ENCODE measurements around the gene PLPPR1. TPM values are rescaled to one million over a fixed set of nuclear protein-coding genes. Genes with fewer than 3 reads are reported as not detected.

Gene PLPPR1
- total and polyA plus RNA-seq, 12 donors = 0.08 to 19.7 (median 0.20) TPM; not detected in 7

DNA sequence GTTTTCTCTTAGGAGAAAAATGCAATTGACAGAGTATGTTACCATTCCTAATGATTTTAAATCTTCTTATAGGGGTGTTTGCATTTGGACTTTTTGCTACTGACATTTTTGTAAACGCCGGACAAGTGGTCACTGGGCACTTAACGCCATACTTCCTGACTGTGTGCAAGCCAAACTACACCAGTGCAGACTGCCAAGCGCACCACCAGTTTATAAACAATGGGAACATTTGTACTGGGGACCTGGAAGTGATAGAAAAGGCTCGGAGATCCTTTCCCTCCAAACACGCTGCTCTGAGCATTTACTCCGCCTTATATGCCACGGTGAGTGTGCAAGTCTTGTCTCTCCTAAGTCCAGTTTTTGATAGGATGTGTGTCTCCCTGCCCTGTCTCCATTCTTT is 280.6 kb downstream of the PLPPR1 start:
- intact Hi-C loops (cut with DNase I) = no loop called here
- no peaks in the 10 kb centered on the region for H3K4me1 ChIP-seq (replicated peaks in 1 of 2)
- no peaks in the 10 kb centered on the region for H3K36me3 ChIP-seq (replicated peaks in 1 of 2)
- no peak overlapping the region for H3K4me3 ChIP-seq
- no peaks in the 10 kb centered on the region for H3K9me3 ChIP-seq (replicated peaks in 1 of 3)
- TF ChIP-seq CTCF (IDR thresholded peaks at IDR 0.05) (no peak), POLR2A (IDR thresholded peaks at IDR 0.05) (no peak)
- WGBS, 4 donors = 74 to 90% (median 78%) methylated on average over 8 of the region's 8 CpGs
- no peaks in the 10 kb centered on the region for H3K27me3 ChIP-seq
- H3K27ac ChIP-seq = no peak overlapping the region
- no peak for DNase-seq

GRCh38 chr9:101311191-101311590 is 282.7 kb downstream of the PLPPR1 start:
- Histone ChIP-seq H3K36me3 (replicated peaks in 1 of 2) (no peaks in the 10 kb centered on the region), H3K27me3 (no peaks in the 10 kb centered on the region), H3K4me3 (no peak overlapping the region), H3K4me1 (replicated peaks in 1 of 2) (no peaks in the 10 kb centered on the region), H3K9me3 (replicated peaks in 1 of 3) (no peaks in the 10 kb centered on the region), H3K27ac (no peak overlapping the region)
- TF ChIP-seq CTCF (IDR thresholded peaks at IDR 0.05) (no peak), POLR2A (IDR thresholded peaks at IDR 0.05) (no peak)
- intact Hi-C loops (cut with DNase I) = loop anchor here in 1 of 2 donors (5.0 kb wide), 3 partner anchors 189 to 709 kb away; no protein-coding TSS in a partner anchor
- DNase-seq = no peak
- WGBS, 4 donors = 18 to 27% (median 23%) methylated on average over 2 of the region's 2 CpGs

DNA sequence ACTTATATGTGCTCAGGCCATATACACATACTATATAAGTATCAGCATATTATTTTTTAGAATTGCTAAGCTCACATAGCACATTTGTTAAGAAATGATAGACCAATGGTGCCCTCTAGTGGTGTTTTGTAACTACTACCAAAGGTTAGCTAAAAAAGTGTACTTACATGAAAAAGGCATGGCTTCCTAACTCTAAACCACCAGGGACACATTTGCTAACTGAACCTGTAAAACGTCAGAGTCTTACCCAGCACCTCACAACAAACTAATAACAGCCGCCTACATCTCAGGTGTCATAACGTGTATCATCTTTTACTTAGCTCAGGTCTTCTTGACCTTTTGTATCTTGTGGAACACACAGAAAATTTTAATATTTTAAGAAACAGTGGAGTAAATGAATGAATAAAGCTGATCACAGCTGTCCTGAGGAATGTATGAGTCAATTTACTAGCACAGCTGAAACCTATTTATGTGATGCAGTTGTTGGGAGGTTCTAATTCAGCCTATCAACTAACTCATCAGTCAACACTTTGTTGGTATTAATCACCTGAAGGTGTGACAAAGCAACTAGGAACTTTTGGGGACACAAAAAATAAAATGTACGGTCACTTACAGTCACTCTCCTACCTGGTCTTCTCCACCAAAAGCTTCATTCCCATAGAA is 283.4 kb downstream of the PLPPR1 start:
- no peaks in the 10 kb centered on the region for H3K4me1 ChIP-seq (replicated peaks in 1 of 2)
- no peak overlapping the region for H3K4me3 ChIP-seq
- H3K27ac ChIP-seq = no peak overlapping the region
- DNase-seq = peak in 3 of 7 donors; percentile 12 to 32 (median 22)
- H3K27me3 ChIP-seq = no peaks in the 10 kb centered on the region
- TF ChIP-seq POLR2A (IDR thresholded peaks at IDR 0.05) = no peak
- TF ChIP-seq CTCF (IDR thresholded peaks at IDR 0.05) = peak; percentile 68 to 76 (median 73)
- 16 to 21% (median 18%) methylated on average over 4 of the region's 4 CpGs for WGBS, 4 donors
- H3K36me3 ChIP-seq (replicated peaks in 1 of 2) = no peaks in the 10 kb centered on the region
- H3K9me3 ChIP-seq (replicated peaks in 1 of 3) = no peaks in the 10 kb centered on the region
- intact Hi-C loops (cut with DNase I) = loop anchor here in 1 of 2 donors (5.0 kb wide), 3 partner anchors 190 to 710 kb away; no protein-coding TSS in a partner anchor

DNA sequence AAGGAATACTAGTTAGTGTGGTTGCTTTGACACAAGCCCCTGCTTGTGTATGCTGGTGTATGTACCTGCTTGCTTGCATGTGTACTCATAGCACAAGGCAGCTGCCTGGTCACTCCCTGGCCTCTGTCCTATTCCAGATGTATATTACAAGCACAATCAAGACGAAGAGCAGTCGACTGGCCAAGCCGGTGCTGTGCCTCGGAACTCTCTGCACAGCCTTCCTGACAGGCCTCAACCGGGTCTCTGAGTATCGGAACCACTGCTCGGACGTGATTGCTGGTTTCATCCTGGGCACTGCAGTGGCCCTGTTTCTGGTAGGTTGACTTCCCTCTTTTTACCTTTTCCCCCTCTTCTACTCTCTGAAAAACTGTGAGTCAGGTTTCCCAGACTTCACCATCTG is 284.1 kb downstream of the PLPPR1 start:
- Histone ChIP-seq H3K27me3 (no peaks in the 10 kb centered on the region), H3K36me3 (replicated peaks in 1 of 2) (no peaks in the 10 kb centered on the region), H3K27ac (no peak overlapping the region), H3K4me1 (replicated peaks in 1 of 2) (no peaks in the 10 kb centered on the region), H3K4me3 (no peak overlapping the region), H3K9me3 (replicated peaks in 1 of 3) (no peaks in the 10 kb centered on the region)
- DNase-seq = no peak
- intact Hi-C loops (cut with DNase I) = loop anchor here in 1 of 2 donors (5.0 kb wide), 3 partner anchors 190 to 710 kb away; no protein-coding TSS in a partner anchor
- 59 to 85% (median 80%) methylated on average over 8 of the region's 8 CpGs for WGBS, 4 donors
- TF ChIP-seq CTCF (IDR thresholded peaks at IDR 0.05) (no peak), POLR2A (IDR thresholded peaks at IDR 0.05) (no peak)
